ENCODE measurements around the gene BCL7B.

DNA sequence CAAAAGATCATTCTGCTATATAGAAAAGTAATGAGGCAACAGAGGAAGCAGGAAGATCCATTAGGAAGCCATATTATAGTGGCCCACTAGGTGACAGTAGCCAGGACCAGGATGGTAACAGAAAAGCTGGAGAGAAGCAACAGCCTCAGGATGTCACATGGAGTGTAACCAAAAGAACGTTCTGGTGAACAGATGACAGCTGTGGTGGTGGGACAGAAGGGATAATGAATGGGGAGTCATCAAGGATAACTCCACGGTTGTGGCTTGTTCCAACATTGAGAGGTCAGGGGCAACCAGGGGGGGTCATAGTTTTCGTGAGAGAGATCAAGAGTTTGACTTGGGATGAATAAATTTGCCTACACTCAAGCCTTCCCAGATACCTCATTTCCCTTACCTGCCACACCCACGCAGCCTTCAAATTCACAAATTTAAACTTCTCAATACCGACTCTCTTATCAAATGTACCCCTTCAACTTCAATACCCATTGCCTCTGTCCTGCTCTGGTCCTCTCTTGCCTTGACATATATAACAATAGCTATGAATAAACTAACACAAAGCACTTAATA is 11.6 kb upstream of the BCL7B start:
- no peak for TF ChIP-seq CTCF (IDR thresholded peaks at IDR 0.05)
- no peak for TF ChIP-seq POLR2A (IDR thresholded peaks at IDR 0.05)
